OCI-LY7 (cell line): ENCODE data around the gene HJURP. TPM values are rescaled to one million over a fixed set of nuclear protein-coding genes. Genes with fewer than 3 reads are reported as not detected.

ENCODE experiments used
- BruUV-seq: library from RNA; stranded (reverse); fragments of 400-500 nt; replicated peaks from 2 replicates; lab custom pipeline; 2021; lab: Mats Ljungman, UMichigan
- CTCF ChIA-PET: fragments of 300-600 bp; sonication (Branson Sonifier 250); formaldehyde crosslinking; loops from one replicate; lab custom pipeline; 2022; ENCODE audit warnings: antibody characterized with exemption; ENCODE audit not compliant: unreplicated experiment; lab: Charles Lee
- POLR2A ChIA-PET: fragments of 300-600 bp; sonication (Branson Sonifier 250); formaldehyde crosslinking; loops from one replicate; lab custom pipeline; 2022; ENCODE audit warnings: antibody characterized with exemption; lab: Charles Lee
- DNase-seq: peaks from one replicate; pipeline ENCODE4 v3.0.0-alpha.2; 2015; ENCODE audit warnings: low spot score
- H2AFZ ChIP-seq: fragments of 200-600 bp; sonication (generic), shearing (Covaris generic); 2 replicates; pipeline ENCODE4 v1.6.1; 2014; ENCODE audit warnings: mild to moderate bottlenecking, antibody characterized with exemption, low read length, moderate library complexity
- H3K27ac ChIP-seq: fragments of 200-600 bp; sonication (generic); 2 replicates; pipeline ENCODE4 v1.5.1; 2014; ENCODE audit warnings: mixed run types, low read depth, mild to moderate bottlenecking, moderate library complexity, low read length, inconsistent platforms; ENCODE audit not compliant: poor library complexity, severe bottlenecking
- H3K36me3 ChIP-seq: fragments of 200-600 bp; sonication (generic); 2 replicates; pipeline ENCODE4 v1.6.1; 2014; ENCODE audit warnings: mild to moderate bottlenecking, antibody characterized with exemption, low read length, moderate library complexity, mixed read lengths; ENCODE audit not compliant: insufficient read depth
- H3K4me1 ChIP-seq: fragments of 200-600 bp; sonication (generic); 2 replicates; pipeline ENCODE4 v1.5.1; 2014; ENCODE audit warnings: mild to moderate bottlenecking, low read length; ENCODE audit not compliant: insufficient read depth, poor library complexity, severe bottlenecking
- H3K4me2 ChIP-seq: fragments of 200-600 bp; sonication (generic); 2 replicates; pipeline ENCODE4 v1.6.1; 2014; ENCODE audit warnings: mild to moderate bottlenecking, low read length
- H3K4me3 ChIP-seq: fragments of 200-600 bp; sonication (generic); 2 replicates; pipeline ENCODE4 v1.5.1; 2014; ENCODE audit warnings: mild to moderate bottlenecking, low read depth, low read length; ENCODE audit not compliant: poor library complexity, severe bottlenecking
- H3K79me2 ChIP-seq: fragments of 200-600 bp; sonication (generic); 2 replicates; pipeline ENCODE4 v1.6.1; 2016; ENCODE audit warnings: low read depth, mild to moderate bottlenecking, low read length, moderate library complexity, mixed read lengths; ENCODE audit not compliant: insufficient read depth
- H3K9me2 ChIP-seq: fragments of 200-600 bp; sonication (generic); 2 replicates; pipeline ENCODE4 v1.6.1; 2016; ENCODE audit warnings: mild to moderate bottlenecking, low read length, mixed read lengths; ENCODE audit not compliant: insufficient read depth
- H3K9me3 ChIP-seq: fragments of 200-600 bp; sonication (generic); 2 replicates; pipeline ENCODE4 v1.6.1; 2014; ENCODE audit warnings: mild to moderate bottlenecking, mixed run types, low read length, mixed read lengths
- H4K20me1 ChIP-seq: fragments of 200-600 bp; sonication (generic); 2 replicates; pipeline ENCODE4 v1.6.1; 2014; ENCODE audit warnings: mild to moderate bottlenecking, antibody characterized with exemption, low read length, moderate library complexity, mixed read lengths; ENCODE audit not compliant: insufficient read depth
- CTCF ChIP-seq: fragments of 200-600 bp; sonication (generic); conservative IDR thresholded peaks from 2 replicates; pipeline ENCODE4 v1.5.1; 2014; ENCODE audit warnings: mild to moderate bottlenecking, antibody characterized with exemption, low read length, moderate library complexity, mixed read lengths
- EZH2phosphoT487 ChIP-seq: fragments of 200-600 bp; sonication (generic); IDR thresholded peaks from 2 replicates; pipeline ENCODE4 v1.6.1; 2018; ENCODE audit warnings: low read depth, borderline replicate concordance, mild to moderate bottlenecking, mixed run types, antibody characterized with exemption, low read length, moderate library complexity, mixed read lengths
- intact Hi-C: fragments of 100-400 bp; cut with micrococcal nuclease; formaldehyde crosslinking; loops from one replicate; pipeline ENCODE4 v1.10.0; 2022; ENCODE audit not compliant: unreplicated experiment
- total RNA-seq, 2 experiments: library from RNA; depleted of rRNA in 1 of 2; stranded (reverse); fragments of >200 nt in 1 of 2; shearing (Covaris generic) in 1 of 2; gene quantifications; 2 replicates each; pipeline ENCODE4 v1.2.3, GENCODE V29; 2014 to 2022

Gene HJURP
- total RNA-seq, 2 experiments from 2014 or later: 94.3 to 122 TPM

GRCh38 chr2:233856184-233856583, 1.8 kb upstream of the HJURP start:
- intact Hi-C loops: loop anchor here (5.0 kb wide), 1 partner anchor 641 kb away; the partner anchor contains the start of gene ARL4C
- H3K4me3 ChIP-seq: no peak overlapping the region
- peaks cover 25% of the 10 kb centered on the region for H3K4me1 ChIP-seq
- no peak overlapping the region for H2AFZ ChIP-seq
- no peak overlapping the region for H3K27ac ChIP-seq
- DNase-seq: peak; percentile 28
- no peak for TF ChIP-seq CTCF
- CTCF ChIA-PET: no interaction called here
- H3K9me3 ChIP-seq: peaks cover 8% of the 10 kb centered on the region; the same call in 1 of the 2 replicates
- POLR2A ChIA-PET: interaction anchor here (1.1 kb wide), 1 partner anchor 9 kb away, joined by 5 read pairs; no protein-coding TSS in a partner anchor
- no TSS peak for BruUV-seq
- H3K36me3 ChIP-seq: peaks cover 31% of the 10 kb centered on the region
- peaks cover 19% of the 10 kb centered on the region for H4K20me1 ChIP-seq
- no peaks in the 10 kb centered on the region for H3K9me2 ChIP-seq
- peaks cover 31% of the 10 kb centered on the region for H3K79me2 ChIP-seq
- H3K4me2 ChIP-seq: no peak overlapping the region

- intact Hi-C loops: loop anchor here (5.0 kb wide), 1 partner anchor 642 kb away; the partner anchor contains the start of gene ARL4C
- peaks cover 25% of the 10 kb centered on the region for H3K4me1 ChIP-seq
- peak overlapping the region; percentile 97 for H3K4me3 ChIP-seq
- H3K79me2 ChIP-seq: peaks cover 40% of the 10 kb centered on the region
- H3K4me2 ChIP-seq: peak overlapping the region; percentile 69
- no TSS peak for BruUV-seq
- H4K20me1 ChIP-seq: peaks cover 28% of the 10 kb centered on the region
- TF ChIP-seq CTCF (no peak), EZH2phosphoT487 (no peak)
- POLR2A ChIA-PET: interaction anchor here (1.1 kb wide), 1 partner anchor 10 kb away, joined by 5 read pairs; no protein-coding TSS in a partner anchor
- DNase-seq: no peak
- peaks cover 8% of the 10 kb centered on the region; the same call in 1 of the 2 replicates for H3K9me3 ChIP-seq
- CTCF ChIA-PET: no interaction called here
- H3K27ac ChIP-seq: peak overlapping the region; percentile 77
- H3K9me2 ChIP-seq: no peaks in the 10 kb centered on the region
- H2AFZ ChIP-seq: no peak overlapping the region; the same call in 1 of the 2 replicates
- H3K36me3 ChIP-seq: peaks cover 39% of the 10 kb centered on the region
Measured at GRCh38 chr2:233855345-233855744, 1.0 kb upstream of the HJURP start.

GRCh38 chr2:233853883-233854240, 473 bp downstream of the HJURP start:
- H3K27ac ChIP-seq: peak overlapping the region; percentile 77
- no TSS peak for BruUV-seq
- H3K4me2 ChIP-seq: peak overlapping the region; percentile 76
- peaks cover 25% of the 10 kb centered on the region for H3K4me1 ChIP-seq
- H2AFZ ChIP-seq: peak overlapping the region; percentile 60; the same call in 1 of the 2 replicates
- ChIA-PET POLR2A (no interaction called here), CTCF (no interaction called here)
- H4K20me1 ChIP-seq: peaks cover 33% of the 10 kb centered on the region
- H3K36me3 ChIP-seq: peaks cover 54% of the 10 kb centered on the region
- intact Hi-C loops: no loop called here
- DNase-seq: peak; percentile 31
- no peak for TF ChIP-seq EZH2phosphoT487
- no peak for TF ChIP-seq CTCF
- H3K79me2 ChIP-seq: peaks cover 48% of the 10 kb centered on the region
- H3K4me3 ChIP-seq: peak overlapping the region; percentile 97
- H3K9me2 ChIP-seq: no peaks in the 10 kb centered on the region
- peaks cover 8% of the 10 kb centered on the region; the same call in 1 of the 2 replicates for H3K9me3 ChIP-seq
